Activated CD4-positive, alpha-beta T cell treated with anti-CD3 and anti-CD28 coated beads, Interleukin-2, Interleukin-4, amounts not matched to agents 100 ng/mL and 50 ng/mL, durations not matched to agents 16 hours and 8 hours (primary cell): ENCODE measurements around the gene HLF.

Experiments used
- DNase-seq: peaks from one replicate; pipeline ENCODE4 v3.0.0-alpha.2; 2020; ENCODE audit warnings: low spot score

The HLF gene

GRCh38 chr17:55258578-55259135, 6.1 kb upstream of the HLF start:
- DNase-seq: no peak

GRCh38 chr17:55259684-55260111, 5.1 kb upstream of the HLF start:
- DNase-seq: no peak

GRCh38 chr17:55261311-55261710, 3.4 kb upstream of the HLF start:
- DNase-seq: no peak

GRCh38 chr17:55263569-55264277, 1.0 kb upstream of the HLF start:
- DNase-seq: peak; percentile 1

- DNase-seq: no peak
Measured at GRCh38 chr17:55264278-55264644, 499 bp upstream of the HLF start.

GRCh38 chr17:55265311-55266021, 706 bp downstream of the HLF start:
- no peak for DNase-seq

GRCh38 chr17:55266051-55266957, 1.5 kb downstream of the HLF start:
- no peak for DNase-seq

GRCh38 chr17:55266958-55267688, 2.4 kb downstream of the HLF start:
- no peak for DNase-seq

GRCh38 chr17:55267777-55268648, 3.3 kb downstream of the HLF start:
- DNase-seq: no peak

- DNase-seq: no peak
Measured at GRCh38 chr17:55268649-55269480, 4.1 kb downstream of the HLF start.

- DNase-seq: no peak
Measured at GRCh38 chr17:55269894-55270293, 5.1 kb downstream of the HLF start.

- DNase-seq: no peak
Measured at GRCh38 chr17:55271223-55271571, 6.4 kb downstream of the HLF start.

- no peak for DNase-seq
Measured at GRCh38 chr17:55271958-55272710, 7.4 kb downstream of the HLF start.

- DNase-seq: no peak
Measured at GRCh38 chr17:55272711-55273578, 8.2 kb downstream of the HLF start.

GRCh38 chr17:55273579-55274354, 9.0 kb downstream of the HLF start:
- no peak for DNase-seq

GRCh38 chr17:55274355-55275255, 9.8 kb downstream of the HLF start:
- no peak for DNase-seq
